ENCODE results near the gene KCNG1.
A peak's percentile ranks its signal among the peaks of the same experiment; 100 is the strongest.
"Not testable (repeated sequence)": the region's sequence is repeated elsewhere in the genome, so short reads cannot be mapped to it uniquely, and the experiment has no call there.

The KCNG1 gene

DNA sequence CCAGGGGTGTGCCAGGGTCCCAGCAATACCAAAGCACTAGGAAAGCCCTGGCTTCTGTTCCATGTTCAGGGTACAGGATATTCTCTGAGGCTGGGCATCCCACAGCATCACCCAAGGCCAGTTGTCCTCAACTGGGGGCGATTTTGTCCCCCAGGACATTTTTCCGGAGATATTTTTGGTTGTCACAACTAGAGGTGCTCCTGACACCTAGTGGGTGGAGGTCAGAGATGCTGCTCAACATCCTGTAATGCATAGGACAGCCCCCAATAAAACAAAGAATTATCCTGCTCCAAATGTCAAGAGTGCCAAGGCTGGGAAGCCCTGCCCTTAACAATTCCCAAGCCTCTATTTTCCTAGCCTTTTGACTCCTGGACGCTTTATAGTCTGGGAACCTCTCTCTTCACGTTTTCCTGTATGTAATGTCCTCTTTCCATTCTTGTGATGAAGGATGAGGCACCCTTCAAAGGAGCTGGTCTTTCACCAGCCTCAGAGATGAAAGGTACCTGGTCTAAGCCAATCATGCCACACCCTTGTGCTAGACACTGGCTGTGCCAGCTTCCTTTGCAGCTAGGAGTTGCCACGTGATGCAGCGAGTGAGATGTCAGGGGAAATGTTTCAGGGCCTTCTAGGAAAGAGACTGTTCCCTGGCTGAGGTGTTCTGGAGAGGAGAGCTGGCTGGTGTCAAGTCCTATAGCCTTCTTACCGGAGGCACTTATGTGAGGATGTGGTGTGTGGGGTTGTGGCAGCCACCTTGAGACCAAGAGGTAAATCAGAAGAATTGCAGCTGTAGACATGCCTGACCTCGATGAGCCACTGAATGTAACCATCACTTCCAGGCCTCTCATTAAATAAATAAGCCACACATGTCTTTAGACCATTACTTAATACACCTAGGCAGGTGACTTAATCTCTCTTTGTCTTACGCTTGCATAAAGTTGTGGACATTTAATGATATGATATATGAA lies 23.4 kb upstream of the KCNG1 start:
- no peak overlapping the region for H3K4me3 ChIP-seq (replicated peaks; ENCODE audit: low read depth, low read length)

DNA sequence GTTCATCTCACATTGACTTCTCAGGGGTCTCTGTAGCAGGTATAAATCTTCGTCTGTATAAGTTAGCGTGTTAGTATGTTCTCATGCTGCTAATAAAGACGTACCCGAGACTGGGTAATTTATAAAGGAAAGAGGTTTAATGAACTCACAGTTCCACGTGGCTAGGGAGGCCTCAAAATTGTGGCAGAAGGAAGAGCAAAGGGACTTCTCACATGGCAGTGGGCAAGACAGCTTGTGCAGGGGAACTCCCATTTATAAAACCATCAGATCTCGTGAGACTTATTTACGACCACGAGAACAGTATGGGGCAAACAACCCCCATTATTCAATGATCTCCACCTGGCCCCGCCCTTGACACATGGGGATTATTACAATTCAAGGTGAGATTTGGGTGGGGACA lies 22.6 kb upstream of the KCNG1 start:
- H3K4me3 ChIP-seq (replicated peaks; ENCODE audit: low read depth, low read length), result not testable (repeated sequence)

More for the DNA sequence above, 23.4 kb upstream of the KCNG1 start:
- TF ChIP-seq, protein P1, sequence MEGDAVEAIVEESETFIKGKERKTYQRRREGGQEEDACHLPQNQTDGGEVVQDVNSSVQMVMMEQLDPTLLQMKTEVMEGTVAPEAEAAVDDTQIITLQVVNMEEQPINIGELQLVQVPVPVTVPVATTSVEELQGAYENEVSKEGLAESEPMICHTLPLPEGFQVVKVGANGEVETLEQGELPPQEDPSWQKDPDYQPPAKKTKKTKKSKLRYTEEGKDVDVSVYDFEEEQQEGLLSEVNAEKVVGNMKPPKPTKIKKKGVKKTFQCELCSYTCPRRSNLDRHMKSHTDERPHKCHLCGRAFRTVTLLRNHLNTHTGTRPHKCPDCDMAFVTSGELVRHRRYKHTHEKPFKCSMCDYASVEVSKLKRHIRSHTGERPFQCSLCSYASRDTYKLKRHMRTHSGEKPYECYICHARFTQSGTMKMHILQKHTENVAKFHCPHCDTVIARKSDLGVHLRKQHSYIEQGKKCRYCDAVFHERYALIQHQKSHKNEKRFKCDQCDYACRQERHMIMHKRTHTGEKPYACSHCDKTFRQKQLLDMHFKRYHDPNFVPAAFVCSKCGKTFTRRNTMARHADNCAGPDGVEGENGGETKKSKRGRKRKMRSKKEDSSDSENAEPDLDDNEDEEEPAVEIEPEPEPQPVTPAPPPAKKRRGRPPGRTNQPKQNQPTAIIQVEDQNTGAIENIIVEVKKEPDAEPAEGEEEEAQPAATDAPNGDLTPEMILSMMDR (IDR thresholded peaks at IDR 0.05; ENCODE audit: low read length, missing control alignments), result no peak
- DNase-seq (ENCODE audit: low read depth), result no peak

DNA sequence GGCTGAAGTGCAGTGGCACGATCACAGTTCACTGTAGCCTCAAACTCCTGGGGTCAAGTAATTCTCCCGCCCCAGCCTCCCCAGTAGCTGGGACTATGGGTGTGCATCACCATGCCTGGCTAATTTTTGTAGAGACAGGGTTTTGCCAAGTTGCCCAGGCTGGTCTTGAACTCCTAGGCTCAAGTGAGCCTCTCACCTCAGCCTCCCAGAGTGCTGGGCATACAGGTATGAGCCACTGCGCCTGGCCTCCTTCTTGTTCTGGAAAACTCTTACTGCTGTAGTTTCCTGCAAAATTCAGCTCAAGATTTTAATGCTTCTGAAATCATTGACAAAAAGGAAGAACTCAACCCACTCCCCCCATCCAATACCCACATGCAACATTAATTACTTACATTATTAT lies 21.9 kb upstream of the KCNG1 start:
- DNase-seq (ENCODE audit: low read depth), result no peak
- TF ChIP-seq, protein P1 (IDR thresholded peaks at IDR 0.05; ENCODE audit: low read length, missing control alignments), result no peak
- H3K4me3 ChIP-seq (replicated peaks; ENCODE audit: low read depth, low read length), result no peak overlapping the region

More for the DNA sequence above, 22.6 kb upstream of the KCNG1 start:
- DNase-seq (ENCODE audit: low read depth), result not testable (repeated sequence)

DNA sequence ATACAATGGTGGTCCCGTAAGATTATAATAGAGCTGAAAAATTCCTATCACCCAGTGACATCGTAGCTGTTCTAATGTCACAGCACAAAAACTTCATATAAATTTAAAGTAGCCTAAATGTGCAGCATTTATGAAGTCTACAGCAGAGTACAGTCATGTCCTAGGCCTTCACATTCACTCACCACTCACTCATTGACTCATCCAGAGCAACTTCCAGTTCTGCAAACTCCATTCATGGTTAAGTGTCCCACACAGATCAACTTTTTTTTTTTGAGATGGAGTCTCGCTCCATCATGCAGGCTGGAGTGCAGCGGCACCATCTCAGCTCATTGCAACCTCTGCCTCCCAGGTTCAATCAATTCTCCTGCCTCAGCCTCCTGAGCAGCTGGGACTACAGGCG lies 20.9 kb upstream of the KCNG1 start:
- no peak for DNase-seq (ENCODE audit: low read depth)
- H3K4me3 ChIP-seq (replicated peaks; ENCODE audit: low read depth, low read length), result no peak overlapping the region
- TF ChIP-seq, protein P1 (IDR thresholded peaks at IDR 0.05; ENCODE audit: low read length, missing control alignments), result no peak

DNA sequence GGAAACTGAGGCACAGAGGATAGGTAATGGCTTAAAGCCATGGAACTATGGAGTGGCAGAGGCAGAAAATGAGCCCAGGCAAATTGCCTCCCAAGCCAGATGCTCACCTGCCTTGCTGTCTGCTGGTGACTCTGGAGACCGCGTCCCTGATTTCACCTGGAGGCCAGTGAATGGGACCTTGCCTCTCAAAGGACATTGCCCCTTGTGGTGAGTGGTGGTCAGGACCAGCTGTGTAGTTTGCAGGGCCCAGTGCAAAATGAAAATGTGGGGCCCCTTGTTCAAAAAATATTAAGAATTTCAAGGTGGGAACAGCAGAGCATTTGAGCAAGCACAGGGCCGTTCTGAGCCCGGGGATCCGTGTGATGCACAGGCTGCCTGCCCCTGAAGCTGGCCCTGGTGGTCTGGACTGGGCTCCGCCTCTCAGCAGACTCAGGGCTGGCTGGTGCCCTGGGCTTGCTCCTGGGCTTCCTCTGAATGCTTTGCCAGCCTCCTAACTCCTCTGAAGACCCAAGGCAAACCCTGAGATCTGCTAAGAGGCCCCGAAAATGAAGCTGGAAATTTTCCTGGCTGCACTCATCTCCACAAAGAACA lies 19.8 kb upstream of the KCNG1 start:
- no peak overlapping the region for H3K4me3 ChIP-seq (replicated peaks; ENCODE audit: low read depth, low read length)
- DNase-seq (ENCODE audit: low read depth), result no peak
- TF ChIP-seq, protein P1 (IDR thresholded peaks at IDR 0.05; ENCODE audit: low read length, missing control alignments), result peak; percentile 17

DNA sequence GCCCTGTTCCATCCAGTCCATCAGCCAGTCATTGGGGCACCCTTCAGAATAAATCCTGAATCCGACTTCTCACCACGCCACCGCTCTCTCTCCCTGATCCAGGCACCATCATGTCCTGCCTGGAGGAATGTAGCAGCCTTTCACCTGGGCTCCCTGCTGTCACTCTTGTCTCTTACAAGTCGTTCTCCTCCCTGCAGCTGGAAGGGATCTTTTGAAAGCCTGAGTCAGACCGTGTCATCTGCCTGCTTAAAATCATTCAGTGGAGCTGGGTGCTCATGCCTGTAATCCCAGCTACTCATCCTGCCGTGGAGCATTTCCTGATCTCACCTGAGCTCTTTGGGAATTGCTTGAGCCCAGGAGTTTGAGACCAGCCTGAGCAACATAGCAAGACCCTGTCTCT lies 19.2 kb upstream of the KCNG1 start:
- no peak for DNase-seq (ENCODE audit: low read depth)
- H3K4me3 ChIP-seq (replicated peaks; ENCODE audit: low read depth, low read length), result no peak overlapping the region
- TF ChIP-seq, protein P1 (IDR thresholded peaks at IDR 0.05; ENCODE audit: low read length, missing control alignments), result no peak

DNA sequence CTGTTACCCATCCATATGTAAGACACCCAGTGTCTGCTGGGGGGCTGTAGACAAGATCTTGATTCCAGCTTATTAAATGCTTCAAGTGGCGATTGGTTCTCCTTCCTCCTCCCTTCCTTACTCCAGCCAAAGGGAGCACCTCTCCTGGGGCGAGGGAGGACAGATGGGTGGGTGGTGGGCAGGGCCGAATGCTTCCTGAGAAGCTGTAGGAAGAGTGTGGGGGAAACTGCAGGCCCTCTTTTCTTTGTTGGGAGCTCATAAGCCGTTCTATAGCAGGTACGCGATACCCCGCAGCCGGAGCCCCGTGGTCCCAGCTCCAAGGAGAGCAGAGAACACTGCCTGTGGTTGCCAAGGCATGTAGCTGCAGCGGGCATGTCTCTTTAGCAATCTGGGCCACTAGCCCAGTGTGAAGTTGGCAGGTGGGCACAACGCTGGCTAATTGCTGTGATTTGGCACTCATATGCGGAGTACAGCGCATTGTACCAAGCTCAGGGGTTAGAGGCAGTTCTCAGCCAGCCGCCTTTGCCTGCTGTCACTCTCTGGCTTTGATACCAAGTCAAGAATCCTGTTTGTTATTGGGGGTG lies 14.7 kb upstream of the KCNG1 start:
- H3K4me3 ChIP-seq (replicated peaks; ENCODE audit: low read depth, low read length), result no peak overlapping the region
- TF ChIP-seq, protein P1 (IDR thresholded peaks at IDR 0.05; ENCODE audit: low read length, missing control alignments), result no peak
- DNase-seq (ENCODE audit: low read depth), result no peak
